ENCODE measurements around the gene TMEM255B.

- TF ChIP-seq, protein P1, sequence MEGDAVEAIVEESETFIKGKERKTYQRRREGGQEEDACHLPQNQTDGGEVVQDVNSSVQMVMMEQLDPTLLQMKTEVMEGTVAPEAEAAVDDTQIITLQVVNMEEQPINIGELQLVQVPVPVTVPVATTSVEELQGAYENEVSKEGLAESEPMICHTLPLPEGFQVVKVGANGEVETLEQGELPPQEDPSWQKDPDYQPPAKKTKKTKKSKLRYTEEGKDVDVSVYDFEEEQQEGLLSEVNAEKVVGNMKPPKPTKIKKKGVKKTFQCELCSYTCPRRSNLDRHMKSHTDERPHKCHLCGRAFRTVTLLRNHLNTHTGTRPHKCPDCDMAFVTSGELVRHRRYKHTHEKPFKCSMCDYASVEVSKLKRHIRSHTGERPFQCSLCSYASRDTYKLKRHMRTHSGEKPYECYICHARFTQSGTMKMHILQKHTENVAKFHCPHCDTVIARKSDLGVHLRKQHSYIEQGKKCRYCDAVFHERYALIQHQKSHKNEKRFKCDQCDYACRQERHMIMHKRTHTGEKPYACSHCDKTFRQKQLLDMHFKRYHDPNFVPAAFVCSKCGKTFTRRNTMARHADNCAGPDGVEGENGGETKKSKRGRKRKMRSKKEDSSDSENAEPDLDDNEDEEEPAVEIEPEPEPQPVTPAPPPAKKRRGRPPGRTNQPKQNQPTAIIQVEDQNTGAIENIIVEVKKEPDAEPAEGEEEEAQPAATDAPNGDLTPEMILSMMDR (IDR thresholded peaks at IDR 0.05; ENCODE audit: insufficient read depth, low read length, poor library complexity, severe bottlenecking), result no peak
- no peak for TF ChIP-seq EZH2phosphoT487 (conservative IDR thresholded peaks at IDR 0.05; ENCODE audit: low read length)
Observed at GRCh38 chr13:113735194-113735593, 23.8 kb upstream of the TMEM255B start.

Data from SU-DHL-6 (cell line).